HG02610 (cell line): ENCODE data around the gene TTR.

Experiments
- ATAC-seq: cut with Tn5 transposase; IDR thresholded peaks from one replicate; pipeline ENCODE4 v1.9.1; 2021; ENCODE audit warnings: mild to moderate bottlenecking, moderate library complexity; ENCODE audit not compliant: unreplicated experiment

Gene TTR

DNA sequence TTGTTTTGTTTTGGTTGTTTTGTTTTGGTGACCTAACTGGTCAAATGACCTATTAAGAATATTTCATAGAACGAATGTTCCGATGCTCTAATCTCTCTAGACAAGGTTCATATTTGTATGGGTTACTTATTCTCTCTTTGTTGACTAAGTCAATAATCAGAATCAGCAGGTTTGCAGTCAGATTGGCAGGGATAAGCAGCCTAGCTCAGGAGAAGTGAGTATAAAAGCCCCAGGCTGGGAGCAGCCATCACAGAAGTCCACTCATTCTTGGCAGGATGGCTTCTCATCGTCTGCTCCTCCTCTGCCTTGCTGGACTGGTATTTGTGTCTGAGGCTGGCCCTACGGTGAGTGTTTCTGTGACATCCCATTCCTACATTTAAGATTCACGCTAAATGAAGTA, at the start of gene TTR:
Gene TTR, plus strand, starts transcription at position 250 of the 400 bp plus-strand sequence. Its CDS starts 26 bp downstream, at position 276.
- no peak for ATAC-seq

DNA sequence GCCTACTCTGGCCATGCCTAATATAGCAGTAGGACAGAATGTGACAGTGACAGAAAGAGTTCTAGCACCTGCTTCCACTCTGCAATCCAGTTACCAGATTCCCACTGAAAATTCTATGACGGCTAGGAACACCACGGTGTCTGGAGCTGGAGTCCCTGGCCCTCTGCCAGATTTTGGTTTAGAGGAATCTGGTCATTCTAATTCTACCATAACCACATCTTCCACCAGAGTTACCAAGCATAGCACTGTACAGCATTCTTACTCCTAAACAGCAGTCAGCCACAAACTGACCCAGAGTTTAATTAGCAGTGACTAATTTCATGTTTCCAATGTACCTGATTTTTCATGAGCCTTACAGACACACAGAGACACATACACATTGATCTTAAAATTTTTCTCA, 45.2 kb upstream of the TTR start:
- no peak for ATAC-seq

DNA sequence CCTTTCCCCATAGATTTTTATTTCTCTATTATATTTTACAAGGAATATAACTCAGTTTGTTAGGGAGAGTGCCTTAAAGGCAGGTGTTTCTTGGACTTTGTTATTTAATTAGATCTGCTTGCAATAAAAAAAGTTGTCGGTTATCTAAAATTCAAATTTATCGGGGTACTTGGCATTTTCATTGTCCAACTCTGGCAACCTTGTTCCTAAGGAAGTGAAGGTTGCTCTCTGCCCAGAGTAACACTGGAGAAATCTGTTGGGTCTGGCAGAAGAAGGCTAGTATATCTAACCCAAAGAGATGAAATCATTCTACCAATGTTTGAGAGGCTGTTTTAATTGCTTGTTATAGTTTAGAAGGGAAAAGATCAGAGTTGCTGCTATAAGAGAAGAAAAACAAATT, 42.8 kb upstream of the TTR start:
- ATAC-seq: no peak

DNA sequence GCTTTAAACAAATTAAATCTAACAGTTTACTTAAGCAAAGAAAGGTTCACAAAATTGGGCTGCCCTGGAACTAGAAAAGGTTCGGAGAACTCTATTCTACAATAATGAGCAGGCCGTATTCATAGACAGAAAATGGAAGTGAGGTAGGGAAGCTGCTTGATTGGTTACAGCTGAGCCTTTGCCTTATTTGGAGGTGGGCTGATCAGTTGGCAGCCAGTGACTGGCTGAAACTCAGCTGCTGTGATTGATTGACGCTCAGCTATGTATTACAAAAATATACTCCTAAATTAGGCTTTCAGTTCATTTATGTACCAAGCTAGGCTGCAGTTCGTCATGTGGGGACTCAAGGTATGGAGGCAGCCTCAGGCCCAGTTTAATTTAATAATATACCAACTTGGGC, 42.3 kb upstream of the TTR start:
- ATAC-seq: no peak

DNA sequence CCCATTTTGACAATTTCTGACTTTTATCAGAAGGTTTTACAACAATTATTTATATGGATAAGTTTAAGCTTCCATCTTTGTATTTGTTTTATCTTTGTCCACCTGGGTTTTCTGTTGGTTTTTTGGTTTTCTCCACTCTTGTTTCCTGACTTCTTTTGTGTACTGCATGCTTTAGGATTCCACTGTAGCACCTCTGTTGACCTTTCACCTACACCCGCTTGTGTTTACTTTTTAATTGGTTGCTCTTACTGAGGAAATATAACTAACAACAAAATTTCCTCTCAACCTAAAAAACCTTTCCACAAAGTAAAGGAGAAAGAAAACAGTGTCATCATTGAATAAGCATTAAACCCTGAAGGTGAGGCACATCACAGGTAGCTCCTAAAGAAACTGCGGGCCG, 39.8 kb upstream of the TTR start:
- no peak for ATAC-seq

GRCh38 chr18:31553800-31554199, 37.9 kb upstream of the TTR start:
- ATAC-seq: no peak

DNA sequence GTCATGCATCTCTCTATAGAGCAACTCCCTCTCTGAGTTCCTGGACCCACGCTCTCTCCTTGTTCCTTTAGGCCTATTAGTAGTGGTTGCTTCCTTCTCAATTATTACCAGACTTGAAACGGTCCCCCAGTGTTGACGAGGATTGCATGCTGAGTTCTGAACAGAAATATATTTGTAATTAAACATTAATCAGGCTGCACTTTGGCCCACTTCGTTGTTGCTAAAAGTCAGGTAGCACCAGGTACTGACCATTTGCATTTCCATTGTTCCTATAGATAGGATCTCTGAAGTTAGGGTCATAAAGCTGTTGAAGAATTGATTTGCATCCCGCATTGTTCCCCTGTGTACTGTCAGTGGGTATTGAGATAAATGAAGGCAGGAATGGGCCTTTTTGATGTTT, 36.9 kb upstream of the TTR start:
- no peak for ATAC-seq

DNA sequence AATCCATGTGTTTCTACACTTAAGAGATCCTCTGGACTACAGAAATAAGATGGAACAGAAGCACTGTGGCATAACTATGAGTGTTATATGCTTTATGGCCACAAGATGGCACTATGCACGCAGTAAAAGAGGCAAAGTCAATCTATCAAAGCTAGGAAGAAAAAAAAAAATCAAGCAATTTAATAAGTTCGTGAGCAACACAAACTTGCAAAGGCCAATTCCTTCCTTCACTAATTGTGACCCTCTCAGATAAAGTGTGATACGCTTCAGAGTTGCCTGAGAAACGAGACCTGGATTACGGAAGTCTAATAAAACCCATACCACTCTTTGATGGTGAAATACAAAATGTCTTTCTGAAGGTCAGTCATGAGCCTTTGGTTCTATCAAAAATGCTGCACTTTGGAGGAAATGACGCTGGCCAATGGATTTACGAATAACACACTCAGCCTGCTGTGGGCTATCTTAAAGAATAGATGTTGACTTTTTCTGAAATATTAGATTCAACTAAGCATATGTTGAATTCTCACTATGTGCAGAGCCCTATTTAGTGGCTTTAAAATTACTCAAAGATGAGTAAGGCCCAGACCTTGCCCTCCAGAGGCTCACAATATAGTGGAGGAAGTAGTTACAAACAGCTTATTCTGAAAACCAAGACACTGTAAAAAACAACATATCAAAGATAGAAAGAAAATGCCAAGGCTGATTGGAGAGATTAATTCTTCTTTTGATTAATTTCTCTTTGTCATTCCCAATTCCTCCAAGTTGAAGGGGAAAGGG, 35.5 kb upstream of the TTR start:
- peak; percentile 75 for ATAC-seq

DNA sequence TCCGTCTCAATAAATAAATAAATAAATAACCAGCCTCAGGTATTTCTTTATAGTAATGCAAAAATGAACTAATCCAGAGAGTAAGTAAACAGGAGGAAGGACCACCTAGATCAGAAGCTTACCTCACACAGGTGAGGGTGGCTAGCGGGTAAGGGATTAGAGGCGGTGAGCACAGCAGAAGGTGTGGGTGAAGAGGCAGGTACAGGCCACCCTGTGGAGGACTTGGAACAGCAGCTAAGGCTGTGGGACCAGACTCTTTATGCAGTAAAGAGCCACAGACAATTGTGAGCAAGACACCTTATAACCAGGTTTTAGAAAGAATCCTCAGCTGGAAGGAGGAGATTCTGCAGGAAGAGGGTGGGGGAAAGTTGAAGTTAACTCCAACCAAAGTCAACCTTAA, 34.2 kb upstream of the TTR start:
- ATAC-seq: no peak

GRCh38 chr18:31558567-31558966, 33.1 kb upstream of the TTR start:
- ATAC-seq: no peak

DNA sequence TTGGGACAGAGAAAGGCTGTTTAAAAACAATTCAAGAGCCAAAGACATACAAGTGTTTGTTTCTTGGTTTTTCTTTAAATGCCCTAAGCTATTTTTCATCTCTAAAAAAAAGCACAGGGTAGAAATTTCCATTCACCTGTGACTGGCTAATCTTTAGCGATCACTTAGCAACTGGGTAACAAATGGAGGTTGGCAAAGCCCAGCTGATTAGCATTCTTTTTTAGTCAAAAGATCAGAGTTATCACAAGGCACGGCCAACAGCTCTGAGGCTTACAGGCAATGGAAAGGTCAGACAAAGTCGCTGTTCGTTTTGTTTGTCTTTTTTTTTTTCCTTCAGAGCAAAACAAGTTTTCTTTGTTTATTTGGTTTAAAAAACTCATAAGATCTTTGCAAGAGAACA, 29.0 kb upstream of the TTR start:
- ATAC-seq: no peak

GRCh38 chr18:31563778-31564177, 27.9 kb upstream of the TTR start:
- no peak for ATAC-seq

DNA sequence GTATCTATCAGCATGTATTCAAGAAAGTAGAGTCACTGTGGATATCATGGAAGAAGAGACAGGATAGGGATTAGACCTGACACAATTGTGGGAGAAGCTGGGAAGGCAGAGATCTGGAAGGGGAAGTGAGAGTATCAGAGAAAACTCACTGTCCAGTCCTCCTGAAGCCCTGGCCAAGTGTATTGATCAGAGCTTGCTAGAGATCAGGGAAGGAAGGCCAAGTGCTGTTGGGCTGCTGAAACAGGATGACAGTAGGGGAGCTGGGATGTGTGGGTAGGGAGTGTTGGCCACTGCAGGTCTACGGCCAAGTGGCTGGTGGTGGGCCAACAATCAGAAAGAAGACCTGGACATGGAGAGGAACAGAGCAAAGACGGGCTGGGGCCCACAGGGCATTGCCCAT, 26.3 kb upstream of the TTR start:
- no peak for ATAC-seq

- no peak for ATAC-seq
Measured at GRCh38 chr18:31565782-31566512, 25.7 kb upstream of the TTR start.

DNA sequence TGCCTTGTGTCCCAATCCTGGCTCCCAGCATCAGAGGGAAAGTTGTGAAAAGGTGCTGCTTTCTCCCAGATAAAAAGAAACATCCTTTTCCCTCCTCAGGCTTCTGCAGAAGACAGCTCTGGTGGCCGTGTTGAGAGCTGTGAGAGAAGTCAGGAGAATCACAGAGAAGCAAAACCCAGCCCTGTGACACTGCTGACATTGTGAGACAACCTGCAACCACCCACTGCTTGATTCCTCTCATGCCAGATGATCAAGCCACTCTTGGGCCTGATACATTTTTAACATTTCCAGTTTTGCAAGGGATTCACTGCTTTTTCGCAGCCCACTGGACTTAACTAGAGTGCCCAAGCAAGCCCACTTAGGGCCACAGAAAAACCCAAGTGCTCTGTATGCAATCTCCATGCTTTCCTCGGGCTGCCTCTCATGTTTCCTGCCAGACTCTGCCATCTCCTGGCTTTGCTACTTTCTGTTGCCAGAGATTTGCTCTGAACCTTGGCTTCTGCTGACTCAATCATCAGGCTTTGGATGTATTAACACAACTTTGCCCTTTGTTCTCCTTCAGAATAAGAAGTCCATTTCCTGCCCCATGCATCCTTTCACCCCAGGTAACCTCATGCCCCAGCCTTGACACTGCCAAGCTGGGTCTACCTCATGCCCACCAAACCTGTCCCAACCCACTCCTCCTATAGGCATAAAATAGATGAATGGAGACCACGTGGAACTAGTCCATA, 24.9 kb upstream of the TTR start:
- ATAC-seq: no peak

DNA sequence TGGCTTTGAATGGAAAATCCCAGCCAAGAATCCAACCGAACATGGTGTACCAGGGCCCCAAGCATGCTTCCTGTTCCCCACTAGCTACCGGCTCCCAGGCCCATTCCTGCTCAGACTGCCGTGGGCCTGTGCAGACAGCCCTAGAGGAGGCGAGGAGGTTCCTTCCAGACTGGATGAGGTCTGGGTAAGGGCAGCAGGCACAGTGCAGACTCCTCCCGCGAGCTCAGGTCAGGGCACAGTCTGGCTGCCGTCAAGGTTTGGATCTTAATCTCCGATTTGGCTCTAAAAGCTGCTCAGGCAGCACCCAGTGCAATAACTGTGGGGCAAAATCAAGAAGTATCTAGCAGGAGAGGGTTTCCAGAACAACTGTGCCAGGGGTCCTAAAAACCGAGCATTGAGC, 19.3 kb upstream of the TTR start:
- ATAC-seq: no peak

- no peak for ATAC-seq
Measured at GRCh38 chr18:31573051-31573450, 18.6 kb upstream of the TTR start.

- no peak for ATAC-seq
Measured at GRCh38 chr18:31574359-31574758, 17.3 kb upstream of the TTR start.

DNA sequence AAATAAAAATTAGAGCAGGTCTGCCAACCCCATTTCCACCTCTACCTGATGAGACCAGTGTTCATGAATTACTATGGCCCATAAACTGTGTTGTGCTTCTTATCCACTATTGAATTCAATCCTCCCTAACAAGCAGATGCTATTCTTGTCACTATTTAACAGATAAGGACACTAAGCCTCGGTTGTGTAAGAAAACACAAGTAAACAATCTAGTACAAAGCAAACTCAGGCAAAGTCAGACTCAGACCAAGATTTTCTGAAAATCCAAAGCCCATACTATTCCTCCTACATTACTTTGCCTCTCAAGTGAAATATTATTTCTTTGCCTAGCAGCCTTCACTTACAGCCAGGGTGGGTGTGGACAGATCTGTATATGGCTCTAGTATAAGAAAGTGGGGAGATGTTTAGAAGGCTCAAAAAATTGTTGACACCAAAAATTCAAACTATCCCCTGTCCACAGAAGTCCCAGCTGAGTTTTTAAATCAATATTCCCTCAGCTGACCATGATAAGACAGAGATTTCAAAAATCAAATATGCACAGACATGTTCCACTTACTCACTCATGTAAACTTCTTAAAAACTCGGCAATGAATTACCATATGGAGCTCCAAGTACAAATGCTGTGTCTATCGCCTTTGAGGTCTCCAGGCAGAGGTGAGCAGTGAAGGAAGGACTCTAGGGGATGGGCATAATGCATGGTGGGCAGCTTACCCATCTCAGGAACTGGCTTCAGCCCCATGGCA, 16.0 kb upstream of the TTR start:
- no peak for ATAC-seq

DNA sequence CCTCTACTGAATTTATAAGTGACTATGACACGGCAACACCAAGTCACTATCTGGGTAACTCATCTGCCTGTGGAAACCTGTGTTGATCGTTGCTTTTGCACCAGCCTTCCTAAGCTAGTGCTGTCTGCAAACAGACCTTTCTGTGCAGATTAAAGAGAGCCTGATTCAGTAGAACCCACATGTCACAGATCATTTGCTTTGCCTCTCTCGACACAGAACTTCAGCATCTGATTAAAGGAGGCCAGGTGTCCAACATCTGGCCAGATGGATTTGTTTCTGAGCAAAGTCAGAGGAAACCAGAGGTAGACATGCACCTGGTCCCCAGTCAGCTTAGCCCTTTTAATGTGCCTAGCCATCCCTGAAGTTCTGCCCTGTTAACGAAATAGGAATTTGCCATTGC, 15.0 kb upstream of the TTR start:
- peak; percentile 64 for ATAC-seq

GRCh38 chr18:31577195-31577594, 14.5 kb upstream of the TTR start:
- peak; percentile 65 for ATAC-seq
